ENCODE measurements around the gene C1QTNF1.

- TF ChIP-seq POLR2A (IDR thresholded peaks at IDR 0.05) (no peak), CTCF (IDR thresholded peaks at IDR 0.05) (no peak)
Observed at GRCh38 chr17:79064026-79064425, 40.1 kb downstream of the C1QTNF1 start.

All from Peyer's patch (tissue), 4 donors.